H1 (cell line): Measurements from ENCODE around the gene ADAMTS20.

Experiments used
- CBX5 ChIP-seq: fragments of 300-800, 300-1000 bp; sonication (generic); IDR thresholded peaks from 2 replicates; pipeline ENCODE4 v1.7.1; 2016; ENCODE audit warnings: antibody characterized with exemption, low read length, low read depth
- EGR1 ChIP-seq: IDR thresholded peaks from 2 replicates; pipeline ENCODE4 v1.6.1; 2011; ENCODE audit warnings: low read depth, low read length, borderline replicate concordance
- EP300 ChIP-seq, 2 experiments: IDR thresholded peaks; 1 replicate in 1 of 2; 2 replicates in 1 of 2; pipeline ENCODE4 v1.6.1; 2011 to 2012; ENCODE audit warnings: low read depth in 2 of 2, low read length in 2 of 2, mild to moderate bottlenecking in 2 of 2, borderline replicate concordance in 1 of 2, inconsistent platforms in 1 of 2, moderate library complexity in 1 of 2
- EZH2 ChIP-seq: fragments of 200-600 bp; sonication (generic); IDR thresholded peaks from 2 replicates; pipeline ENCODE4 v1.7.1; 2012; ENCODE audit warnings: low read depth, mild to moderate bottlenecking, moderate library complexity, low read length, inconsistent platforms; ENCODE audit not compliant: severe bottlenecking
- JUND ChIP-seq: IDR thresholded peaks from 2 replicates; pipeline ENCODE4 v1.6.1; 2011; ENCODE audit warnings: mild to moderate bottlenecking, improper control_type of control experiment, low read length
- NANOG ChIP-seq: IDR thresholded peaks from 2 replicates; pipeline ENCODE4 v1.6.1; 2011; ENCODE audit warnings: low read length, low read depth, mild to moderate bottlenecking, inconsistent platforms; ENCODE audit not compliant: insufficient read depth, poor library complexity, severe bottlenecking
- POLR2A ChIP-seq, 2 experiments: IDR thresholded peaks; 1 replicate in 1 of 2; 2 replicates in 1 of 2; pipeline ENCODE4 v1.6.1; 2011; ENCODE audit warnings: low read depth in 2 of 2, low read length in 2 of 2, mild to moderate bottlenecking in 2 of 2; ENCODE audit errors: control extremely low read depth in 1 of 2
- POLR2AphosphoS5 ChIP-seq: IDR thresholded peaks from 2 replicates; pipeline ENCODE4 v1.6.1; 2011; ENCODE audit warnings: low read depth, low read length
- SP1 ChIP-seq: IDR thresholded peaks from 2 replicates; pipeline ENCODE4 v1.6.1; 2011; ENCODE audit warnings: low read depth, low read length
- TF ChIP-seq, protein P1 (sequence below), 3 experiments: IDR thresholded peaks; 1 replicate in 2 of 3; 2 replicates in 1 of 3; pipeline versions ENCODE4 v1.5.1 to v1.6.1; 2011; ENCODE audit warnings: low read length in 3 of 3, mild to moderate bottlenecking in 3 of 3, inconsistent platforms in 2 of 3, low read depth in 1 of 3, moderate library complexity in 1 of 3; ENCODE audit not compliant: insufficient read depth in 1 of 3; ENCODE audit errors: control extremely low read depth in 1 of 3
- TF ChIP-seq, protein P2 (sequence below): IDR thresholded peaks from 2 replicates; pipeline ENCODE4 v1.6.1; 2012; ENCODE audit warnings: inconsistent platforms

DNA sequence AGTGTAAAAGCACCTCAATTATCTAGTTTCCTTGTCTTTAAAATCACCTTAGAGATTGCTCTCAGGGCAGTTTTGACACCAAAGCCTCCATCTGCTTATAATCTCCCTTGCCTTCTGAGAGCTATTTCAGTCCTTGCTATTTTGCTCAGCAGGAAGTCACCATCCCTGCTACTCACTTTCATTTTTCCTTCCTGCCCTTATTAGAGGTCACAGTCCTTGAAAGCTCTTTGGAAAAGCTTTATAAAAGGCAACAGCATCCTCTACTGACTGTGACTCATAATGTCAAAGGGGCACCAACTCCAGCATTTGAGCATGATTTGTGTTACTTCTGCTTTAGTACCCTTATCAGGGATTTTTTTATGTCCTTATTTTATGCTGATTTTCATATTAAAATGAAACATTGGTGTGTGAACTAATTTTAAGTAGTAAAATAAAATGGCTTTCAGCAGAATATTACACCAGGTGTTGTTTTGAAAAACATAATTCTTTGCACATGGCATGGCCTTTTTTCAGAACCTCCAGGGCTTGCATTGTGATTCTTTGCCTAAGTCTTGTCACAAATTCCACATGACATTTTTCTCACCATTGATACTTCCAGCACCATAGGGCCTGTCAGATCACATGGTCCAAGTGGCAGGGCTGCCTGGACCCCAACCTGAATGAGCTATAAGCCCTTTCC lies 213.0 kb downstream of the ADAMTS20 start:
- TF ChIP-seq POLR2A (IDR thresholded peaks at IDR 0.05; ENCODE audit: control extremely low read depth in 1 of 2, low read depth in 2 of 2, low read length in 2 of 2) (no peak), POLR2AphosphoS5 (no peak), EGR1 (no peak), SP1 (no peak), NANOG (no peak), EZH2 (no peak), JUND (0 out of 2 replicates have a peak, but pooled peaks have one; percentile 49), CBX5 (no peak), EP300 (IDR thresholded peaks at IDR 0.05; ENCODE audit: borderline replicate concordance in 1 of 2, low read depth in 2 of 2, low read length in 2 of 2) (no peak)
- TF ChIP-seq, protein P1, sequence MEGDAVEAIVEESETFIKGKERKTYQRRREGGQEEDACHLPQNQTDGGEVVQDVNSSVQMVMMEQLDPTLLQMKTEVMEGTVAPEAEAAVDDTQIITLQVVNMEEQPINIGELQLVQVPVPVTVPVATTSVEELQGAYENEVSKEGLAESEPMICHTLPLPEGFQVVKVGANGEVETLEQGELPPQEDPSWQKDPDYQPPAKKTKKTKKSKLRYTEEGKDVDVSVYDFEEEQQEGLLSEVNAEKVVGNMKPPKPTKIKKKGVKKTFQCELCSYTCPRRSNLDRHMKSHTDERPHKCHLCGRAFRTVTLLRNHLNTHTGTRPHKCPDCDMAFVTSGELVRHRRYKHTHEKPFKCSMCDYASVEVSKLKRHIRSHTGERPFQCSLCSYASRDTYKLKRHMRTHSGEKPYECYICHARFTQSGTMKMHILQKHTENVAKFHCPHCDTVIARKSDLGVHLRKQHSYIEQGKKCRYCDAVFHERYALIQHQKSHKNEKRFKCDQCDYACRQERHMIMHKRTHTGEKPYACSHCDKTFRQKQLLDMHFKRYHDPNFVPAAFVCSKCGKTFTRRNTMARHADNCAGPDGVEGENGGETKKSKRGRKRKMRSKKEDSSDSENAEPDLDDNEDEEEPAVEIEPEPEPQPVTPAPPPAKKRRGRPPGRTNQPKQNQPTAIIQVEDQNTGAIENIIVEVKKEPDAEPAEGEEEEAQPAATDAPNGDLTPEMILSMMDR (IDR thresholded peaks at IDR 0.05; ENCODE audit: control extremely low read depth in 1 of 3, insufficient read depth in 1 of 3, low read depth in 1 of 3, low read length in 3 of 3), result peak in 2 of 3 experiments; percentile 68 to 82; a peak in 3 of 4 replicates
- TF ChIP-seq, protein P2, sequence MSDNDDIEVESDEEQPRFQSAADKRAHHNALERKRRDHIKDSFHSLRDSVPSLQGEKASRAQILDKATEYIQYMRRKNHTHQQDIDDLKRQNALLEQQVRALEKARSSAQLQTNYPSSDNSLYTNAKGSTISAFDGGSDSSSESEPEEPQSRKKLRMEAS, result no peak
